GM12864 (cell line): Measurements from ENCODE around the gene DPYSL5.

Source experiments
- DNase-seq: peaks from one replicate; pipeline ENCODE4 v3.0.0-alpha.2; 2011; ENCODE audit warnings: low read depth
- H3K4me3 ChIP-seq: 2 replicates; pipeline ENCODE4 v1.5.1; 2011; ENCODE audit warnings: mild to moderate bottlenecking, low read depth, low read length, control low read depth
- CTCF ChIP-seq: IDR thresholded peaks from 2 replicates; pipeline ENCODE4 v1.5.1; 2011; ENCODE audit warnings: low read depth, mild to moderate bottlenecking, moderate library complexity, low read length, control low read depth, inconsistent platforms; ENCODE audit errors: missing control alignments

Gene DPYSL5

DNA sequence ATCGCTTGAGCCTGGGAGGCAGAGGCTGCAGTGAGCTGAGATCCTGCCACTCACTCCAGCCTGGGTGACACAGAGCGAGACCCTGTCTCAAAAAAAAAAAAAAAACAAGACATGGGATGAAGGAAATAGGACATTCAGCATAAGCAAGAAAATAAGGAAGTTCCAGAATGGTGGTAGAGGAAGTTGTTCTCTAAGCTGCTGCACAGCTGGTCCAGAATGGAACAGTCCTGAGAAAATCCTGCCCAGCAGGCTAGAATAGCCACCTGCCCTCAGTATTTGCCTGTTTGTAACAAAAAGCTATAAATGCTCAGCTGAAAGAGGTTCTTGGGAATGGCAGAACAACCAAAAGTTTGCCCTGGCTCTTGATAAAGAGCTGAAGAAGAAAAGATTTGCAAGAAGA, 111.4 kb downstream of the DPYSL5 start:
- TF ChIP-seq CTCF, result no peak
- DNase-seq, result no peak
- H3K4me3 ChIP-seq, result no peak overlapping the region

DNA sequence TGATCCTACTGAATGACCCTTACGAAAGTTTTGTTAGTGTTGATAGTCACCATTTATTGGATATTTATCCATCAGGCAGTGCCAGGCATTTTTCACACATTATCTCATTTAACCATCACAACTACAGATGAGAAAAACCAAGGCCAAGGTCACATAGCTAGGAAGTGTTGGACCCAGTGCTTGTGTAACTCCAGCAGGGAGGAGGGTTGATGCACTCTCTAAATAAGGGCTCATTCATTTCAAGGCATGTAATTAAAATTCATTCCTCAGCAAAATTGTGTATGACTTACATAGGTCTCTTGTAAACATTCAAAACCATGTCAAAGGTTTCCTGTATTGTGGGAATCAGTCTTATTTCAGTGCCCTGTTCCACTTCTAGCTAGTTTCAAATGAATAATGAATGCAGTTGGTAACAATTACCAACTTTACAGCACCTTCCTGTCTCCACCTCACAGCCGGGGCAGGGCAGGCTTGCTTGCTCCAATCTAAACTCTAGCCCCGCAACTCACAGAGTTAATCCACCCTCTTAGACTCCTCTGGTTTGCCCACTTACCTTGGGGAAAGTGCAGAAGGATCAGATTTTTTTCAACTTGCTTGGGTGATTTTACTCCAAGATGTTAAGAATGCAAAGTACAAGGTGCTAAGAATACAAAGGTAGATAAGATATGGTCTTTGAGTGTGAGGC, 116.7 kb downstream of the DPYSL5 start:
- TF ChIP-seq CTCF, result no peak
- no peak overlapping the region for H3K4me3 ChIP-seq
- DNase-seq, result no peak

- no peak for TF ChIP-seq CTCF
- H3K4me3 ChIP-seq, result no peak overlapping the region
Measured at GRCh38 chr2:26968001-26968400, 120.1 kb downstream of the DPYSL5 start.

GRCh38 chr2:26969077-26969844, 121.3 kb downstream of the DPYSL5 start:
- DNase-seq, result no peak
- no peak overlapping the region for H3K4me3 ChIP-seq
- no peak for TF ChIP-seq CTCF

More at GRCh38 chr2:26968001-26968400, 120.1 kb downstream of the DPYSL5 start:
- DNase-seq, result no peak

- H3K4me3 ChIP-seq, result peak within 1 kb of the TSS; percentile 37
- no peak for TF ChIP-seq CTCF
- DNase-seq, result peak; percentile 10
Measured at GRCh38 chr2:26970244-26970927, 122.5 kb downstream of the DPYSL5 start, which contains the start of gene MAPRE3. Gene MAPRE3 (plus strand): TSS chr2:26970637. CDS start chr2:27022219, 51,582 bp downstream.

GRCh38 chr2:26970928-26971627, 123.1 kb downstream of the DPYSL5 start:
- TF ChIP-seq CTCF, result no peak
- no peak overlapping the region for H3K4me3 ChIP-seq
- DNase-seq, result no peak
